ENCODE data around the gene NIPAL4. TPM values are rescaled to one million over a fixed set of nuclear protein-coding genes. Genes with fewer than 3 reads are reported as not detected.

The NIPAL4 gene
- total and polyA plus RNA-seq, 8 donors: 0.19 to 8.3 (median 3.3) TPM; not detected in 1

- H3K9me3 ChIP-seq: no peaks in the 10 kb centered on the region
- H3K27ac ChIP-seq: peak overlapping the region in 1 of 5 donors; percentile 18
- H3K4me3 ChIP-seq: no peak overlapping the region
- no peaks in the 10 kb centered on the region for H3K4me1 ChIP-seq
- no peaks in the 10 kb centered on the region for H3K27me3 ChIP-seq
- no peak for TF ChIP-seq CTCF (IDR thresholded peaks at IDR 0.05)
- no peak for TF ChIP-seq POLR2A (IDR thresholded peaks at IDR 0.05)
- TF ChIP-seq EP300 (IDR thresholded peaks at IDR 0.05): no peak
- TF ChIP-seq POLR2AphosphoS5 (IDR thresholded peaks at IDR 0.05): no peak
- intact Hi-C loops (cut with DNase I; ENCODE audit: low total_unique reads): no loop called here
- 88 to 100% (median 95%) methylated on average over 2 to 9 of the region's 9 CpGs for WGBS, 5 donors
- peaks cover 36 to 89% (median 74%) of the 10 kb centered on the region in 4 donors for H3K36me3 ChIP-seq
- DNase-seq: no peak
Observed at GRCh38 chr5:157492886-157493285, 32.9 kb downstream of the NIPAL4 start.

GRCh38 chr5:157494178-157494832 lies 34.3 kb downstream of the NIPAL4 start:
- peak overlapping the region in 1 of 5 donors; percentile 32 for H3K27ac ChIP-seq
- no peak for DNase-seq

GRCh38 chr5:157496864-157497263 lies 36.9 kb downstream of the NIPAL4 start:
- Histone ChIP-seq H3K4me3 (no peak overlapping the region), H3K36me3 (peaks cover 14 to 73% (median 53%) of the 10 kb centered on the region in 4 donors), H3K27ac (no peak overlapping the region), H3K27me3 (no peaks in the 10 kb centered on the region), H3K4me1 (no peaks in the 10 kb centered on the region), H3K9me3 (no peaks in the 10 kb centered on the region)
- no peak for DNase-seq
- intact Hi-C loops (cut with DNase I; ENCODE audit: low total_unique reads): no loop called here
- 93 to 100% (median 96%) methylated on average over 1 to 8 of the region's 8 CpGs for WGBS, 5 donors
- TF ChIP-seq EP300 (IDR thresholded peaks at IDR 0.05): no peak
- TF ChIP-seq CTCF (IDR thresholded peaks at IDR 0.05): no peak
- no peak for TF ChIP-seq POLR2A (IDR thresholded peaks at IDR 0.05)
- TF ChIP-seq POLR2AphosphoS5 (IDR thresholded peaks at IDR 0.05): no peak

More at GRCh38 chr5:157494178-157494832, 34.3 kb downstream of the NIPAL4 start:
- Histone ChIP-seq H3K4me3 (no peak overlapping the region), H3K9me3 (no peaks in the 10 kb centered on the region), H3K4me1 (no peaks in the 10 kb centered on the region), H3K27me3 (no peaks in the 10 kb centered on the region), H3K36me3 (peaks cover 23 to 80% (median 61%) of the 10 kb centered on the region in 4 donors)
- TF ChIP-seq CTCF (IDR thresholded peaks at IDR 0.05): no peak
- TF ChIP-seq POLR2AphosphoS5 (IDR thresholded peaks at IDR 0.05): no peak
- TF ChIP-seq EP300 (IDR thresholded peaks at IDR 0.05): no peak
- no peak for TF ChIP-seq POLR2A (IDR thresholded peaks at IDR 0.05)
- intact Hi-C loops (cut with DNase I; ENCODE audit: low total_unique reads): no loop called here
- WGBS, 5 donors: 77 to 84% (median 80%) methylated on average over 5 of the region's 5 CpGs

- Histone ChIP-seq H3K4me3 (no peak overlapping the region), H3K27ac (peak overlapping the region in 2 of 5 donors; percentile 8), H3K27me3 (no peaks in the 10 kb centered on the region), H3K9me3 (no peaks in the 10 kb centered on the region), H3K4me1 (peaks cover 0 to 6% (median 2%) of the 10 kb centered on the region in 4 donors), H3K36me3 (peaks cover 13 to 74% (median 52%) of the 10 kb centered on the region in 4 donors)
- peak in 1 of 2 donors; percentile 40 for DNase-seq
- intact Hi-C loops (cut with DNase I; ENCODE audit: low total_unique reads): no loop called here
- TF ChIP-seq CTCF (IDR thresholded peaks at IDR 0.05): no peak
- no peak for TF ChIP-seq POLR2AphosphoS5 (IDR thresholded peaks at IDR 0.05)
- no peak for TF ChIP-seq EP300 (IDR thresholded peaks at IDR 0.05)
- no peak for TF ChIP-seq POLR2A (IDR thresholded peaks at IDR 0.05)
- WGBS, 5 donors: 71 to 83% (median 75%) methylated on average over 9 to 10 of the region's 10 CpGs
Observed at GRCh38 chr5:157497875-157498611, 38.0 kb downstream of the NIPAL4 start.

Data from stomach (tissue), 9 donors.